HuH-7.5 (cell line): ENCODE data around the gene STARD10.

Source experiments
- DNase-seq: peaks from one replicate; pipeline ENCODE4 v3.0.0; 2011; ENCODE audit warnings: low spot score

STARD10 gene

DNA sequence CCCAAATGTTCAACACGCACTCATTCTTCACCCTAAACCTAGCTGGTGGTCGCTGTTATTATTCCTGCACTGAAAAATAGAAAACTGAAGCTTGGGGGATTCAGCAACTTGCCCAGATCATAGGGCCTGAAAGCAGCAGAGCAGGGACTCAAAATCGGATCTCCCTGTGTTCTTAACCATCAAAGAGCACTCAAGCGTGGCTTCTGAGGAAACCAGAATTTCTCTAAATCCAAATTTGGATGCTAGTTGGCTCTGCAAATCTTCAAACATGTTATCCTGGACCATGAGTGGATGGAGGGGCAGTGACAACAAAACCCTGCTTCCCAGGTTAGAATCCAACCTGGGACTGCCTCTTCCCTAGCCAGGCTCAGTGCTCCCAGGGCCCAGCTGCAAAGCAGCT, 30.0 kb downstream of the STARD10 start:
- DNase-seq = no peak

- no peak for DNase-seq
These were observed 31.1 kb downstream of the STARD10 start for GRCh38 chr11:72762641-72763304.

DNA sequence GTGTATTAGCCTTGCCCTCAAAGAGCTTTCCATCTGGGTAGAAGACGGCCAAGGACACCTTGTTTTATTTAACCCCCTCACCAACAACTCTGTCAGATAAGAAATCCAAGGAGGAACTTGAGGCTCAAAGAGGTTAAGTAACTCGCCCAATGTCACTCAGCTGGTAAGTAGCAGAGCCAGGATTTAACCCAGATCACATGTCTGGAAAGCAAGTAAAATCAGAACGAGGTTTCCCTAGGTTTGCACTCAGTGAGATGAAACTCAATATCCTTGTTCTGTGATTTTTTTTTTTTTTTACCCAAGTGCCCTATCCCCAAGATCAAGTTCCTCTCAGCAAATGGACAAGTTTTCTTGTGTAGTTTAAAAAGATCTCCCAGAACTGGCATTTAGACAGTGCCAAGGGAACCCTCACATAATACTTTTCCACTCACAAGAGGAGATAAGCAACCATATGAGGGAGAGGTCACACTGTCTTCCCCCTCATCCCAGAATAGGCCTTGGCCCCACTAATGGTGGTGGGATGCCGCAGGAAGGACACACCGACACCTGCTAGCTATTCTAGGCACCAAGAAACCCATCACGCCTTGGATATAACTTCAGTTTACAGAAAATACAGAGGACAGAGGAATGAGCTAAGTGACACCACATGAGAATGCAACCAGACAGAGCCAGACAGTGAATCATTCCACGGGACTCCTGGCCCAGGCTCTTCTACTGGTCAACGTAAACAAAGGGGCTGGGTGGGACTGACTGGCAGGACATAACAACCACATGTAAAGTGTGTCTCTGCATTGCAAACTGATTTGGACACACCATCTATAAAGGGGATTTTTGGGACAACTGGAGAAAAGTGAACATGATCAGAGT, 33.1 kb downstream of the STARD10 start:
- no peak for DNase-seq

GRCh38 chr11:72759468-72759985, 34.3 kb downstream of the STARD10 start:
- DNase-seq = no peak

DNA sequence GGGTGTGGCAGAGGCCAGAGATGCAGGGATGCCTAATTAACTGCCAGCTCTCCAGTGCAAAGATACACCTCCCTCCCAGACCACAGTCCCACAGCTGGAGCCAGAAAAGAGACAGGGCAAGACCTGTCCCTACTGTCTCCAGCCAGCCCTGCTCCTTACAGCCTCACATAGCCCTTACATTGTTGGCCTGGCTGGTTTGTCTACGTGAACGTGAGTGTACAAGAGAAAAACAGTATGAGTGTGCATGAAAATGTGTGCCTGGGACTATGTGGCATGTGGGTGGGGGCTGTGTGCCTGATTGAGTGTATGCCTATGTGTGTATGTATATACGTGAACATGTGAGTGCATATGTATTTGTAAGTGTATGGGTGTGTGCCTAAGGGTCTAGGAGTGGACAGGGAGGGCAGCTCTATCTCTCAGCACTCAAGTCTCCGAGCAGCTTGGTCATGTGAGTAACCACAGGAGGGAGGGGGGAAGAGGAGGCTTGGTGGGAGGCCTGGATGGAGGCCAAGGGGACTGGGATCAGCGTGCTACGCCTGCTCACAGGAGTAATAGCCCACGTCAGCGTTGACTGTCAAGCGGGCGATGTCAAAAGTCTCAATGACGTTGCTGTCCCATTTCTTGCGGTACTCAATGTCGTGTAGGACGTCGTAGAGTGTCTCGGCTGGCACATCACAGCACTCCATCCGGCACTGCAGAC, 35.0 kb downstream of the STARD10 start:
- DNase-seq = no peak

- DNase-seq = no peak
These were observed 35.5 kb downstream of the STARD10 start for GRCh38 chr11:72758304-72758689.

GRCh38 chr11:72755713-72756285, 38.0 kb downstream of the STARD10 start:
- DNase-seq = no peak

GRCh38 chr11:72754544-72755155, 39.2 kb downstream of the STARD10 start:
- DNase-seq = no peak

DNA sequence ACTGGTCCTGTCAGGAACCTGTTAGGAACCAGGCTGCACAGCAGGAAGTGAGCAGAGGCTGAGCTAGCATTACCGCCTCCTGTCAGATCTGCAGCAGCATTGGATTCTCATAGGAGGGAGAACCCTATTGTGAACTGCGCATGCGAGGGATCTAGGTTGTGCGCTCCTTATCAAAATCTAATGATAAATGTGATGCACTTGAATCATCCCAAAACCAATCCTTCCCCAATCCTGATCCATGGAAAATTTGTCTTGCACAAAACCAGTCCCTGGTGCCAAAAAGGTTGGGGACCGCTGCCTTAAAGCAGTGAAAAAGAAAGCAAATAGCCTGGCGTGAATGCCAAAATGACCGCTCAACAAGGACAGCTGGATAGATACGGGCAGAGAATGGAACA, 39.7 kb downstream of the STARD10 start:
- no peak for DNase-seq

DNA sequence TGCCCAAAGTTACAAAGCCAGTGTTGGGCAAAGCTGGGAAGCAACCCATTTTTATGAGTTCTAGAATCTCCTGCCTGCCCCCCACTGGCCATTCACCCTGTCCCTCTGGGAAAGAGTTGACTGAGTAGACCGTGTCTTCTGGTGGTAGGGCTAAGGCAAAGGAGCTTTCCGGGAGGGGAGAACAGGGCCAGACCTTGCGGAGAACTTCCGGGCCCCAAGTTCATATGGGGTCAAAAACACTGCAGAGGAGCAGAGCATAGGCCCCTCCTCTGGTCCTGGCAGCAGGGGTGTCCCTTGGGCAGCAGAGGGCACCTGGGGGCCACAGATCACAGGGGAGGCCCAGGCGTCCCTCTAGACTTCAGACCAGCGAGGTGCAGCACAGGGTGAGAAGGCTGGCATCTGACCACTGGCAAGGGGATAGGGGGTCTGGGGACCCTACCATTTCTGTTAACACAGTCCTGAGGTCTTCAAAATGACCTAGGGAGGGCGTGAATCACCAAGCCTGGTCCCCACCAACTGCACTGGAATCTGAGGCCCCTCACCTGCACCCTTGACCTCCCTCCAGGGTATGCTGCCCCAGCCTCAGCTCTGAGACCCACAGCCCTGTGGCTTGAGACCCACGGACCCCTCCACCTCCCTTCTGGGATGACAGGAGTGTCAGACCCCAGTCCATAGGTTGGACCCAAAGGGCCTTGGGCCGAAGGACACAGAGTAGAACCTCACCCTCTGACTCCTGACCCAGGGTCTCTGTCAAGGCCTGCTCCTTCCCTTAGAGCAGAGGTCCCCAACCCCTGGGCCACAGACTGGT, 40.3 kb downstream of the STARD10 start:
- DNase-seq = no peak

DNA sequence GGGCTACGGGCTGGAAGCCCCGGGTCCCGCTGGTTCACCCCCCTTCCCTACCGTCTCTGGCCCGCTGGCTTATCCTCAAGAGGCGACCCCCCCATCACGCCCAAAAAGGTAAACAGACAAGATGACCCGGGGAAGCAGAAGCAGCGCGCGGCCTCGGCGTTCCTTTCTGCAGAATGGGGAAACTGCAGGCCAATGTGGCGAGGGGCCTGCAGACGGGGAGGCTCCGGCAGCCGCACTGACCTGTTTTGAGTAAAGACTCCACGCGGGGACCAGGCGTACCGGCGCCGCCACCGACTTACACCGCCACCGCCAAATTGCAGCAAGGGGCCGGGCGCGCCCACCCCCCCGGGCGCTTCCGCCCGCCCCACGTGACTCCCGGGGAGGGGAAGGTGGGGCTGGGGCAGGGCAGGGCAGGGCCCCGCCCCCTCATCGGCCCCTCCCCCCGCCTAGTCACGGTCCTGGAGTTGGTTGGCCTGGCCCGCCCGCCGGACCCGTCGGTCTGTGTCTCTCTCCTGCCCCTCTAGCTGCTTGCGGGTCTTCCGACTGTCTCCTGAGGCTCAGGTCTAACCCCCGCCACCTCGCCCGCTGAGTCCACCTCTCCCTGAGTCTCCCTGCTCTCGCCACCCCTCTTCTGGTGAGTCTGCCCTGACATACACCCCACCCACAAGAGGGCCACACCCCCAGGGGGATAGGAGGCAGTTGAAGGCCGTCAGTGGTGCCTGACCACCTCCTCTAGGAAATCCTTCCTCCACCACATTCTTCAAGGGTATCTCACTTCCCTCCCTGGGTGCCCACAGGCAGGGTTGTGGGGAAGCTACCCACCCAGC, 41.5 kb downstream of the STARD10 start, which contains the start of gene ARAP1:
Gene ARAP1 (minus strand): TSS at position 321 of the 827 bp plus-strand sequence. CDS start 25,280 bp downstream, outside the sequence.
- DNase-seq = peak; percentile 91

DNA sequence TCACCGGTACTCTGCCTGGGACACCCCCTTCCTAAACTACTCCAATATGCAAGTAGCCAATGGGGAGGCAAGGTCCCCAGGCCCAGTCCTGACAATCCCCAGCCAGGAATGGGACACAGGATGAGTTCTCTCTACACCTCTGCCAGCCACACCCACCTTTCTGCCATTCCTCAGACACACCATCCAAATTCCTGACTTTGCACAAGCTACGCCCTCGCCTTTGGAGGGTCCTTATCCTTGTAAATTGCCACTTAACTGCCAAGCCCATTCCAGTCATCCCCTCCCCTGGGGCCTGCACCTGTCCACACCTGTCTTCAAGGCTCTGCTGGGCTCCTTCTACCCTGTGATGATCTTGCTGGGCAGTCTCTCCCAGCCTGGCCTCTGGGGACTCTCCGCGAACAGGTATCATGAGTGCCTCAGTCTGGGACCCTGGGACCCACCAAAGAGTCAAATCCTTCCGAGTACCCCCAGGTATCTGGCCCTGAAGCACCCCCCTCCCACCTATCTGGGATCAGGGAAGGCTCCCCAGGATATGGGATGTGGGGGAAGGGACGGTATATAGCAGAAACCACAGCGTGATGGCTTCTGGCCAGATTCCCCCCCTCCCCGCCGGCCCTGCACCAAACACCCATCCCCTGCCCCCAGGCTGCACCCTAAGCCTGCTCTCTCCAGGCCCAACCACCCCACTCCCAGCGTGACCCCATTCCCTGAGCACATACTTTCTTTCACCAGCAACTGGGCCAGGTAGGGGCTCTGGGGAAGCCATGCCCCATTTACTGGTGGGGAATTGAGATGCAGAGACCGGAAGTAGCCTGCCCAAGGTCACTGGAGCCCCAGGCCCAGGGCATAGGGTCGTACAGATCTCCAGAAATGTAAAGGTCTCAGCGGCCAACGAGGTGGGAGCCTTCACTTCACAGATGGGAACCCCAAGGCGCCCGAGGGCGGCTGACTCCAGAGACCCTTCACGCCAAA, 42.4 kb downstream of the STARD10 start:
- no peak for DNase-seq

DNA sequence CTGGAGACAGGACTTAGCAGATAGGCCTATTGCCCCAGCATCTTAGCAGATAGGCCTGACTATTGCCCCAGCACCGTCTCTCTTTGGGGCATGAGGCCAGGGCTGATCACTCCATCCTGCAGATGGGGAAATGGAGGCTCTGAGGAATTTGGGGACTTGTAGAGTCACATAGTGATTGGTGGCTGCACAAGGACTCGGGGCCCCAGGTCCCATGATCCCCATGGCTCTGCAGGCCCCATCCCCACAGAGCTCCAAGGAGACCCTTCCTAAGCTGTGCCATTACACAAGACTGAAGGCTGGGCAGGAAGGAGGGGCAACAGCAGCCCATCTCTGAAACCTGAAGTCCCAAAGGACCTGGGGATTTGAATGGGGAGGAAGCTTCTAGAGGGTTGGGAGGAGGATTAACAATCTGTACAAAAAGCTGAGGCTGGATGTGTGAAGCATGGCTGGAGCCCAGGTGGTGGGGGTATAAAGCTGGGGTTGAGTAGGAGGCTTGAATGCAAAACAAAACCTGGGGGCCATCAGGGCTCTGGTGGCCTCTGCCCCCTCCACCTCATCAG, 43.2 kb downstream of the STARD10 start:
- DNase-seq = no peak

DNA sequence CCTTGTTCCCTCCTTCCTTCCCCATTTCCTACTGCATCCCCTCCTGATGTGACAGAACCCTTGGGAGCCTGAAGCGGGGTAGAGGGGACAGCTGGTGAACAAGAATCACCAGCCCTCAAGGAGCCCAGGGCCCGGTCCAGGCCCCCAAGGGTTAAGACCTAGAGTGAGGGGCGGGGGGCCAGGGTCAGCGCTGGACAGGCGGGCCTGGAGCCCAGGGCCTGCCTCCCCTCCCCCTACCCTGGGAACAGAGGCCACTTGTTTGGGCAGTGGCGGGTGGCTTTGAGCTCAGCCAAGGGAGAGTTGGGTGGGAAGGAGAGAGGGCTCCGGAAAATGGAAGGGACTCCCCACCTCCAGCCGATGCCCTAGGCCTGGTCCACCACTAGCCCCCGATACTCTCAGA, 43.8 kb downstream of the STARD10 start:
- DNase-seq = no peak

DNA sequence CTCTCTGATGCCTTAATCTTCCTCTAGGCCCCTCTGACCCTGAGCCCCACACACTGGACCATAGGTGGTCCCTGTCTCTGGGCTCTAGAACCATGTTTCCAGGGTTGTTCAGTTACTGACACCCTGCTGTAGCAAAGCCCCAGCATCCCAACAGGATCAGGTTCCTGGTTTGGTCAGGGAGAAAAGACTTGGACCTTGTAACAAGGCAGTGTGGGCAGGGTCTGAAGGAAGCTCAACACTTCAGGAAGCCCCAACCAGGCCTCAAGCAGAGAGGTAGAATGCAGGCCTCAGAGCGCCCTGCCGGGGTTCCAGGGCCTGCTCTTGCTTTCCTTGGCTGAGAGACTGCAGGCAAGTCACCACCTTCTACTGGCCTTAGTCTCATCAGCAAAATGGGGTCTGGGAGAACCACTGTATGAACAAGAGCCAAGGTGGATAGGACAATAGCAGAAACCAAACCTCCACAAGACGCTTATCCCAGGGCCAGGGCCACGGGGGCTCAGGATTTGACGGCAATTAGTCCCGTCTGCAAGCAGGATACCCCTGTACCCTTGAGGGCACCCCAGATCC, 46.5 kb downstream of the STARD10 start:
- DNase-seq = no peak

- DNase-seq = no peak
These were observed 47.0 kb downstream of the STARD10 start for GRCh38 chr11:72746821-72747220.

DNA sequence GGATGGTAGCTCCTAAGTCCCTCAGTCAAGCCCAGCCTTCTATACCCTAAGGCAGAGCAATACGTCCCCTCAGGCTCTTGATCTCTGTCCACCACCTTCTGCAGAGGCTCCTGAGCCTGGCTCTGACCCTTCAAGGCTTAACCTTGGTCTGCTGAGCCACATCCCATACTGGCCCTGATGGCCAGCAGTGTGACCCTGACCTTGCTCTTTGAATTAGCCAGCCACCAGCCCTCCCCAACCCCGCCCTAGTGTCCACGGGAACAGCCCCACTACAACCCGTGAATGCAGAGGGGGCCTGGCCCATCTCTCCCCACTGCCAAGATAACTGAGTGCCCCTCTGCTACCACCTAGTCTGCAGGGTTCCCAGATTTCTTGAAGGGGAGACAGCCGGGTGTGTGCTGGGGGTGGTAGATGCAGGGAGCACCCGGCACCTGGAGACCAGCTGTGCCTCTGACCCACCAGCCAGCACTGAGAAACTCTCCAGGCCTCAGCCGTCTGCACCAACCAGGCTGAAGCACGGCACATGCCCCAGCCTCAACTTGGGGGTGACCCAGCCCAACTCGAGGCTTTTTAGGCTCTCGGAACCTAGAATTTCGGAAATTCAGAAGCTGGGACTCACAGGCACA, 47.8 kb downstream of the STARD10 start:
- DNase-seq = no peak

DNA sequence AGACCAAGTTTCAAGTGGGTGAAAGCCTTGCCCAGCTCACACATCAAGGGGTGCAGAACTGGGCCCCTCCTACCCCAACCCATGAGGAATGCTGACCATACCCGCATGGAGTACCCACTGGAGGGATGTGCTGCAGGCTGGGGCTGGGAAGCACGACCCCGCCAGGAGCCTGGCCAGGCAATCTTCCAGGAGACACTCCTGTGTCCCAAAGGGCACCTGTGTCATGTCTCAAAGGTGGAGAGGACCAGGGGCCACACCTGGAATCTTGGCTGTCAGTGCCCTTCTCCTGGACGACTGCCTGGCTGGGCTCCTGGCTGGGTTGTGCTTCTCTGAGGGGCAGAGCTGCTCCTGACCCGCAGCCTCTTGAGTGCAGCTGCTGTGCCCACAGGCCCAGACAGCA, 48.3 kb downstream of the STARD10 start:
- no peak for DNase-seq
